Measurements from ENCODE around the gene HOMER3. TPM values are rescaled to one million over a fixed set of nuclear protein-coding genes. Genes with fewer than 3 reads are reported as not detected.
A peak's percentile ranks its signal among the peaks of the same experiment; 100 is the strongest.

HOMER3 gene
- total RNA-seq, 4 donors from 2014 or later, result 22.9 to 32.9 (median 27.7) TPM

DNA sequence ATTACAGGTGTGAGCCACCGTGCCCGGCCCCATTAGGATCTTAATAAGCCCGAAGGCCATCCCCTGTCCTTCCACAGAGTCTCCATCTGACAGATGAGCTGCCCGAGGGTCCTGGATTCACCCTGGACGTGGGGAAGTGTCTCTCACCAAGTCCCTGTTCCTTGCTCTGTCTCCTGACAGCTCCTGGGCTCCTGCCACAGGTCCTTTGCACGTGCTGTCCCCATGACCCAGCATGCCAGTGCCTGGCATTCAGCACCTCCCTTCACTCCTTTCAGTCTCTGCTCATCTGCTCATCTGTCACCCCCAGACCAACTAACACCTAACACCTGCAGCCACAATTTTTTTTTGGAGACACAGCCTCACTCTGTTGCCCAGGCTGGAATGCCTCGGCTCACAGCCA, 59.5 kb downstream of the HOMER3 start:
- Histone ChIP-seq H3K4me3 (no peak overlapping the region), H3K9me3 (no peaks in the 10 kb centered on the region), H3K27me3 (no peaks in the 10 kb centered on the region), H3K36me3 (no peaks in the 10 kb centered on the region), H3K27ac (no peak overlapping the region), H3K4me1 (no peaks in the 10 kb centered on the region)
- no peak for DNase-seq (ENCODE audit: low spot score in 2 of 2)
- TF ChIP-seq EP300 (IDR thresholded peaks at IDR 0.05) (no peak), POLR2AphosphoS5 (IDR thresholded peaks at IDR 0.05) (no peak), POLR2A (IDR thresholded peaks at IDR 0.05) (no peak)
- TF ChIP-seq, protein P1, sequence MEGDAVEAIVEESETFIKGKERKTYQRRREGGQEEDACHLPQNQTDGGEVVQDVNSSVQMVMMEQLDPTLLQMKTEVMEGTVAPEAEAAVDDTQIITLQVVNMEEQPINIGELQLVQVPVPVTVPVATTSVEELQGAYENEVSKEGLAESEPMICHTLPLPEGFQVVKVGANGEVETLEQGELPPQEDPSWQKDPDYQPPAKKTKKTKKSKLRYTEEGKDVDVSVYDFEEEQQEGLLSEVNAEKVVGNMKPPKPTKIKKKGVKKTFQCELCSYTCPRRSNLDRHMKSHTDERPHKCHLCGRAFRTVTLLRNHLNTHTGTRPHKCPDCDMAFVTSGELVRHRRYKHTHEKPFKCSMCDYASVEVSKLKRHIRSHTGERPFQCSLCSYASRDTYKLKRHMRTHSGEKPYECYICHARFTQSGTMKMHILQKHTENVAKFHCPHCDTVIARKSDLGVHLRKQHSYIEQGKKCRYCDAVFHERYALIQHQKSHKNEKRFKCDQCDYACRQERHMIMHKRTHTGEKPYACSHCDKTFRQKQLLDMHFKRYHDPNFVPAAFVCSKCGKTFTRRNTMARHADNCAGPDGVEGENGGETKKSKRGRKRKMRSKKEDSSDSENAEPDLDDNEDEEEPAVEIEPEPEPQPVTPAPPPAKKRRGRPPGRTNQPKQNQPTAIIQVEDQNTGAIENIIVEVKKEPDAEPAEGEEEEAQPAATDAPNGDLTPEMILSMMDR (IDR thresholded peaks at IDR 0.05), result no peak
- 92% methylated on average over 5 of the region's 7 CpGs for WGBS

DNA sequence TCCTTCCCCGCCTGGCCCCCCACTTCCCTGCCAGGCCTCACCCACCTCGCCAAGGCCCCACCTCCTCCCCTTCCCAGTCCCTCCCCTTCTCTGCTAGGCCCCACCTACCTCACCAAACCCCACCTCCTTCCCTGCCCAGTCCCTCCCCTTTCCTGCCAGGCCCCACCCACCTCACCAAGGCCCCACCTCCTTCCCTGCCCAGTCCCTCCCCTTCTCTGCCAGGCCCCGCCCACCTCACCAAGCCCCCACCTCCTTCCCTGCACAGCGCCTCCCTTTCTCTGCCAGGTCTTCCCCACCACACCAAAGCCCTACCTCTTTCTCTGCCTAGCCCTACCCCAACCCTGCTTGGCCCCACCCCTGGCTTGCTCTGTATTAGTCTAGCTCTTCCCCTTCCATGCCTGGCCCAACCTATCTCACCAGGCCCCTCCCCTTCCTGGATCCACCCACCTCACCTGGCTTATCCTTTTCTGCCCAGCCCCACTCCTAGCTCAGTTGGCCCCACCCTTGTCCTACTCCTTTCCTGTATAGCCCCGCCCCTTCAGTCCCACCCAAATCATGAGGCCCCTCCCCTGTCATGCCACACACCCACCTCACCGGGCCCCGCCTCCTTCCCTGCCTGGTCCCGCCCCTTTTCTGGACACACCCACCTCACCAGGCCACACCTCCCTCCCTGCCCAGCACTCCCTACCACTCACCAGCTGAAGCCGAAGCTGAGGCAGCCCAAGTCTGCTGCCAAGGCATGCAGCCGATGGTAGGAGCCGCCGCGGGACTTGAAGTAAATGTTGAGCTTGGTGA, 61.2 kb downstream of the HOMER3 start:
- H3K9me3 ChIP-seq, result no peaks in the 10 kb centered on the region
- no peaks in the 10 kb centered on the region for H3K27me3 ChIP-seq
- H3K4me1 ChIP-seq, result no peaks in the 10 kb centered on the region
- DNase-seq (ENCODE audit: low spot score in 2 of 2), result peak; percentile 60 to 77
- no peak overlapping the region for H3K27ac ChIP-seq
- no peak overlapping the region for H3K4me3 ChIP-seq
- TF ChIP-seq POLR2AphosphoS5 (IDR thresholded peaks at IDR 0.05), result no peak
- no peak for TF ChIP-seq POLR2A (IDR thresholded peaks at IDR 0.05)
- TF ChIP-seq, protein P1 (IDR thresholded peaks at IDR 0.05), result no peak
- no peak for TF ChIP-seq EP300 (IDR thresholded peaks at IDR 0.05)
- 71% methylated on average over 13 of the region's 13 CpGs for WGBS
- H3K36me3 ChIP-seq, result no peaks in the 10 kb centered on the region

Other genes with a start within 250 kb of the HOMER3 start
- 1 to 10 TPM; 5.1 to 9.1 (median 6.9) TPM for gene COMP, start 149.9 kb downstream of the HOMER3 start, total RNA-seq
- gene UPF1, start 109.3 kb downstream of the HOMER3 start, total RNA-seq, result 100 to 1,000 TPM in 2 of 4 donors, 10 to 100 TPM in 2; 74.7 to 160 (median 99.2) TPM
- under 1 TPM in 1 of 4 donors, not detected in 3; 0.68 TPM for gene CERS1, start 45.1 kb downstream of the HOMER3 start, total RNA-seq
- gene COPE, start 21.8 kb downstream of the HOMER3 start, total RNA-seq, result 100 to 1,000 TPM; 112 to 223 (median 208) TPM
- gene DDX49, start 21.5 kb downstream of the HOMER3 start, total RNA-seq, result 10 to 100 TPM; 43.4 to 75.6 (median 58.4) TPM
- 10 to 100 TPM; 32.1 to 58.7 (median 38.7) TPM for gene SUGP2, start 92.3 kb upstream of the HOMER3 start, total RNA-seq
- gene ARMC6, start 92.4 kb upstream of the HOMER3 start, total RNA-seq, result 10 to 100 TPM; 14.4 to 34.9 (median 26.0) TPM
- gene SLC25A42, start 122.8 kb upstream of the HOMER3 start, total RNA-seq, result 10 to 100 TPM in 3 of 4 donors, 1 to 10 TPM in 1; 4.9 to 14.6 (median 10.6) TPM
- gene TMEM161A, start 197.3 kb upstream of the HOMER3 start, total RNA-seq, result 10 to 100 TPM; 23.4 to 31.8 (median 27.9) TPM
- 1 to 10 TPM in 1 of 4 donors, under 1 TPM in 2, not detected in 1; 0.68 to 1.8 (median 0.73) TPM for gene MEF2B, start 229.0 kb upstream of the HOMER3 start, total RNA-seq